Panc1 (cell line): ENCODE results near the gene MGRN1. TPM values are rescaled to one million over a fixed set of nuclear protein-coding genes. Genes with fewer than 3 reads are reported as not detected.

Experiments used
- ATAC-seq: fragments of 200-7000 bp; cut with Tn5 transposase; 2 replicates; pipeline ENCODE4 v1.9.1; 2020; ENCODE audit warnings: mild to moderate bottlenecking, moderate library complexity
- BruUV-seq: library from RNA; stranded (reverse); fragments of 400-500 nt; replicated peaks from 2 replicates; lab custom pipeline; 2021; lab: Mats Ljungman, UMichigan
- CTCF ChIA-PET: fragments of 300-600 bp; sonication (Branson Sonifier 250); formaldehyde crosslinking; loops from one replicate; lab custom pipeline; 2022; ENCODE audit warnings: antibody characterized with exemption; lab: Charles Lee
- POLR2A ChIA-PET: fragments of 300-600 bp; sonication (Branson Sonifier 250); formaldehyde crosslinking; loops from one replicate; lab custom pipeline; 2022; ENCODE audit warnings: antibody characterized with exemption; lab: Charles Lee
- DNase-seq: peaks from one replicate; pipeline ENCODE4 v3.0.0-alpha.2; 2010; ENCODE audit warnings: low read depth, low spot score
- H3K27ac ChIP-seq: 2 replicates; pipeline ENCODE4 v1.5.1; 2011; ENCODE audit warnings: mild to moderate bottlenecking, low read length, inconsistent platforms
- H3K27me3 ChIP-seq: fragments of 200-500 bp; sonication (Bioruptor generic); 2 replicates; pipeline ENCODE4 v1.6.0; 2014; ENCODE audit warnings: low read length, inconsistent platforms; ENCODE audit not compliant: control insufficient read depth, insufficient read depth
- H3K36me3 ChIP-seq: fragments of 200-500 bp; sonication (Bioruptor generic); 2 replicates; pipeline ENCODE4 v1.5.1; 2014; ENCODE audit warnings: inconsistent platforms, mild to moderate bottlenecking, low read length, moderate library complexity; ENCODE audit not compliant: control insufficient read depth, insufficient read depth
- H3K4me1 ChIP-seq: 2 replicates; pipeline ENCODE4 v1.5.1; 2011; ENCODE audit warnings: inconsistent platforms, mild to moderate bottlenecking, low read length, moderate library complexity; ENCODE audit not compliant: control insufficient read depth, insufficient read depth
- H3K4me3 ChIP-seq, 2 experiments: 2 replicates each; pipeline ENCODE4 v1.5.1; 2011 to 2012; ENCODE audit warnings: low read depth in 2 of 2, low read length in 2 of 2, mild to moderate bottlenecking in 2 of 2, inconsistent platforms in 1 of 2, moderate library complexity in 1 of 2
- H3K9me3 ChIP-seq: fragments of 200-500 bp; sonication (Bioruptor generic); 2 replicates; pipeline ENCODE4 v1.5.1; 2014; ENCODE audit warnings: low read depth, mild to moderate bottlenecking, inconsistent platforms, low read length, moderate library complexity; ENCODE audit not compliant: control insufficient read depth, insufficient read depth
- POLR2AphosphoS5 ChIP-seq: IDR thresholded peaks from 2 replicates; pipeline ENCODE4 v1.6.1; 2012; ENCODE audit warnings: mild to moderate bottlenecking, low read depth, low read length, moderate library complexity
- SIN3A ChIP-seq: IDR thresholded peaks from 2 replicates; pipeline ENCODE4 v1.6.1; 2012; ENCODE audit warnings: low read depth, mild to moderate bottlenecking, low read length, moderate library complexity, borderline replicate concordance; ENCODE audit not compliant: insufficient read depth
- TCF7L2 ChIP-seq: IDR thresholded peaks from 2 replicates; pipeline ENCODE4 v1.6.1; 2011; ENCODE audit warnings: mild to moderate bottlenecking, low read depth, low read length, inconsistent platforms
- in situ Hi-C: cut with HindIII; loops from 2 replicates; pipeline ENCODE4 v1.10.0; 2016; ENCODE audit warnings: low sequenced_read_pairs, low pct_unique_long_range_greater_than_20kb
- intact Hi-C: fragments of 100-400 bp; cut with micrococcal nuclease; formaldehyde crosslinking; loops from one replicate; pipeline ENCODE4 v1.10.0; 2022; ENCODE audit not compliant: unreplicated experiment
- total RNA-seq: library from RNA; stranded (reverse); gene quantifications from one replicate; pipeline ENCODE4 v1.2.1, GENCODE V29; 2021; ENCODE audit not compliant: unreplicated experiment
- TF ChIP-seq, protein P1 (sequence below): fragments of 450-650 bp; IDR thresholded peaks from 2 replicates; pipeline ENCODE4 v1.5.1; 2017; ENCODE audit warnings: mild to moderate bottlenecking
- TF ChIP-seq, protein P2 (sequence below), 2 experiments: IDR thresholded peaks; 2 replicates each; pipeline ENCODE4 v1.6.1; 2011 to 2012; ENCODE audit warnings: low read depth in 2 of 2, control low read depth in 1 of 2, low read length in 1 of 2, mild to moderate bottlenecking in 1 of 2, moderate library complexity in 1 of 2; ENCODE audit not compliant: insufficient read depth in 1 of 2

Gene MGRN1
- total RNA-seq, 1 experiment from 2014 or later: 59.7 TPM

DNA sequence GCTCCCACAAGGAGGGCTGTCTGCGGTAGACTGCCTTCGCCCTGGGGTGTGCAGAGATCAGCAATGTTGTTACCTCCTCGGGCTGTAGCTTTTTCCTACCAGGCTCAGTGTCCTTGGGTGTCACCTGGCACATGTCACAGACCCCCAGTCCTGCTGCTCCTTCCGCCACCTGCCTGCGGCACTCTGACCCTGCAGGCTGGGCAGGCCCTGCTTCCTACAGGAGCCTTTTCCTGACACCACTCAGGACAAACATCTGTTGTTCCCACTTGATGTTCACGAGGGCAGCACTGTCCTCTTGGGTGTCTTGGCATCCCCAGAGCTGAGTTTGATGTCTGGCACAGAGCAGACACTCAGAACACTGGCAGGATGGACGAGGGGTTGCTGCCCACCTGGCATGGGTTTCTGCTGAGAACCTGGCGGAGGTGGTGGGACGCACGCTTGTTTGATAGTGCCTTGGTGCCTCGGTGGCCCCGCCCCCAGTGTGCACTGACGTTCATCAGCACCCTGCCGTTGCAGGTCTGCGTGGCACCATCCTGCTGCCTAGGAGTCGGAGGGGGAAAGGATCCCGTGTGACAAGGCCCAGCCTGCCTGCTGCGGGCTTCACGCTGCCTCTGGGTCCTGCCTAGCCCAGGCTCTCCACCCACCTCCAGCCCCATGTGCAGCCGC lies 42.0 kb downstream of the MGRN1 start:
- no peak for ATAC-seq
- peaks cover 2% of the 10 kb centered on the region; the same call in 1 of the 2 replicates for H3K36me3 ChIP-seq

DNA sequence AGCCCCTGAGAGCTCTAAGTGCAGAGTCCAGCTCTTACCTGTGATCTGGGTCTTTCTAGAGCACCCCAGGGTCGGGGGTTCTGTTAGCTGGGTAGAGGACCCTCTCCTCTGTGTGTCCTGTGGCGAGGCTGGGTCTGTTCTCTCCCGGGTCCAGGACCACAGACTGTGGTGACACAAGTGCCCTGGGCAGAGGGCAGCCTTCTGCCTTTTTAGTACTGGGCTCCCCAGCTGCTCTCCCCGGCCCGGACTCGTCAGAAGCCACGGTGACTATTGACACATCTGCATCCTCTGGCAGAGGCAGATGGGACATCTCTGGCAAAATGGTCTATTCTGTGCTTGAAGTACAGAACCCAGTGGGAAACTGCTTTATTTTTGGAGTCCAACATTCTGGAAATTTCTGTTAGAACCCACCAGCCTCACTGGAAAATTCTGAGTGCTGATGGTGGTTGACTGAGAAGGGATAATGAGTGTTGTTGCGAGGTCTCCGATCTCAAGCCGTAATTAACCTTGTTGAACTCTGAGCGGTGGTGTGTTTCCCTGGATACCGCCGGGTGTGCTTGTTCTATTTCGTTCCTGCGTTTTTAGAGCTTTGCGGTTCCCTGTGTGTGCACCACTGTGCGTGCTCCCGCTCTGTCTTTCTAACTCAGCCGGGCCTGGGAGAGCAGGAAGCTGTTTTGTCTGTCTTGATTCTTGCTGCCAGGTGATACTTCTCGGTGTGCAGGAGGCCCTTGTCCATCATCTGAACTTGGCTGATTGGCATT lies 42.8 kb downstream of the MGRN1 start:
- DNase-seq (no peak), ATAC-seq (no peak)
- Histone ChIP-seq H3K36me3 (peaks cover 2% of the 10 kb centered on the region; the same call in 1 of the 2 replicates), H3K4me1 (no peaks in the 10 kb centered on the region), H3K27ac (no peak overlapping the region), H3K4me3 (no peak overlapping the region), H3K9me3 (no peaks in the 10 kb centered on the region), H3K27me3 (no peaks in the 10 kb centered on the region)
- ChIA-PET POLR2A (interaction anchor here (0.6 kb wide), 1 partner anchor 143 kb away, joined by 7 read pairs; no protein-coding TSS in a partner anchor), CTCF (no interaction called here)
- in situ Hi-C loops (no loop called here), intact Hi-C loops (no loop called here)
- no peak for TF ChIP-seq POLR2AphosphoS5
- TF ChIP-seq TCF7L2: no peak
- TF ChIP-seq SIN3A: no peak
- TF ChIP-seq, protein P1, sequence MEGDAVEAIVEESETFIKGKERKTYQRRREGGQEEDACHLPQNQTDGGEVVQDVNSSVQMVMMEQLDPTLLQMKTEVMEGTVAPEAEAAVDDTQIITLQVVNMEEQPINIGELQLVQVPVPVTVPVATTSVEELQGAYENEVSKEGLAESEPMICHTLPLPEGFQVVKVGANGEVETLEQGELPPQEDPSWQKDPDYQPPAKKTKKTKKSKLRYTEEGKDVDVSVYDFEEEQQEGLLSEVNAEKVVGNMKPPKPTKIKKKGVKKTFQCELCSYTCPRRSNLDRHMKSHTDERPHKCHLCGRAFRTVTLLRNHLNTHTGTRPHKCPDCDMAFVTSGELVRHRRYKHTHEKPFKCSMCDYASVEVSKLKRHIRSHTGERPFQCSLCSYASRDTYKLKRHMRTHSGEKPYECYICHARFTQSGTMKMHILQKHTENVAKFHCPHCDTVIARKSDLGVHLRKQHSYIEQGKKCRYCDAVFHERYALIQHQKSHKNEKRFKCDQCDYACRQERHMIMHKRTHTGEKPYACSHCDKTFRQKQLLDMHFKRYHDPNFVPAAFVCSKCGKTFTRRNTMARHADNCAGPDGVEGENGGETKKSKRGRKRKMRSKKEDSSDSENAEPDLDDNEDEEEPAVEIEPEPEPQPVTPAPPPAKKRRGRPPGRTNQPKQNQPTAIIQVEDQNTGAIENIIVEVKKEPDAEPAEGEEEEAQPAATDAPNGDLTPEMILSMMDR: no peak
- no TSS peak for BruUV-seq

More for the DNA sequence above, 42.0 kb downstream of the MGRN1 start:
- ChIA-PET POLR2A (no interaction called here), CTCF (no interaction called here)
- Histone ChIP-seq H3K9me3 (no peaks in the 10 kb centered on the region), H3K27ac (no peak overlapping the region), H3K4me3 (no peak overlapping the region), H3K4me1 (no peaks in the 10 kb centered on the region), H3K27me3 (no peaks in the 10 kb centered on the region)
- in situ Hi-C loops: no loop called here
- TF ChIP-seq, protein P2, sequence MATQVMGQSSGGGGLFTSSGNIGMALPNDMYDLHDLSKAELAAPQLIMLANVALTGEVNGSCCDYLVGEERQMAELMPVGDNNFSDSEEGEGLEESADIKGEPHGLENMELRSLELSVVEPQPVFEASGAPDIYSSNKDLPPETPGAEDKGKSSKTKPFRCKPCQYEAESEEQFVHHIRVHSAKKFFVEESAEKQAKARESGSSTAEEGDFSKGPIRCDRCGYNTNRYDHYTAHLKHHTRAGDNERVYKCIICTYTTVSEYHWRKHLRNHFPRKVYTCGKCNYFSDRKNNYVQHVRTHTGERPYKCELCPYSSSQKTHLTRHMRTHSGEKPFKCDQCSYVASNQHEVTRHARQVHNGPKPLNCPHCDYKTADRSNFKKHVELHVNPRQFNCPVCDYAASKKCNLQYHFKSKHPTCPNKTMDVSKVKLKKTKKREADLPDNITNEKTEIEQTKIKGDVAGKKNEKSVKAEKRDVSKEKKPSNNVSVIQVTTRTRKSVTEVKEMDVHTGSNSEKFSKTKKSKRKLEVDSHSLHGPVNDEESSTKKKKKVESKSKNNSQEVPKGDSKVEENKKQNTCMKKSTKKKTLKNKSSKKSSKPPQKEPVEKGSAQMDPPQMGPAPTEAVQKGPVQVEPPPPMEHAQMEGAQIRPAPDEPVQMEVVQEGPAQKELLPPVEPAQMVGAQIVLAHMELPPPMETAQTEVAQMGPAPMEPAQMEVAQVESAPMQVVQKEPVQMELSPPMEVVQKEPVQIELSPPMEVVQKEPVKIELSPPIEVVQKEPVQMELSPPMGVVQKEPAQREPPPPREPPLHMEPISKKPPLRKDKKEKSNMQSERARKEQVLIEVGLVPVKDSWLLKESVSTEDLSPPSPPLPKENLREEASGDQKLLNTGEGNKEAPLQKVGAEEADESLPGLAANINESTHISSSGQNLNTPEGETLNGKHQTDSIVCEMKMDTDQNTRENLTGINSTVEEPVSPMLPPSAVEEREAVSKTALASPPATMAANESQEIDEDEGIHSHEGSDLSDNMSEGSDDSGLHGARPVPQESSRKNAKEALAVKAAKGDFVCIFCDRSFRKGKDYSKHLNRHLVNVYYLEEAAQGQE (IDR thresholded peaks at IDR 0.05; ENCODE audit: insufficient read depth in 1 of 2, low read depth in 2 of 2, low read length in 1 of 2): no peak
- TF ChIP-seq, protein P1: no peak
- TF ChIP-seq SIN3A (no peak), POLR2AphosphoS5 (no peak), TCF7L2 (no peak)
- intact Hi-C loops: no loop called here
- no peak for DNase-seq
- BruUV-seq: no TSS peak
